PC-9 (cell line): ENCODE results near the gene RFX2. TPM values are rescaled to one million over a fixed set of nuclear protein-coding genes. Genes with fewer than 3 reads are reported as not detected.
A peak's percentile ranks its signal among the peaks of the same experiment; 100 is the strongest.

ENCODE experiments used
- BruUV-seq: library from RNA; stranded (reverse); fragments of 400-500 nt; replicated peaks from 2 replicates; lab custom pipeline; 2021; lab: Mats Ljungman, UMichigan
- CTCF ChIA-PET: fragments of 300-600 bp; sonication (Branson Sonifier 250); formaldehyde crosslinking; loops from one replicate; lab custom pipeline; 2022; ENCODE audit warnings: antibody characterized with exemption; lab: Charles Lee
- POLR2A ChIA-PET: fragments of 300-600 bp; sonication (Branson Sonifier 250); formaldehyde crosslinking; loops from one replicate; lab custom pipeline; 2022; ENCODE audit warnings: antibody characterized with exemption; ENCODE audit not compliant: unreplicated experiment; lab: Charles Lee
- DNase-seq, 2 experiments: peaks; one replicate each; pipeline versions ENCODE4 v3.0.0 to v3.0.0-alpha.2; 2015 to 2022; ENCODE audit warnings: mixed read lengths in 1 of 2
- H2AFZ ChIP-seq: fragments of 200-600 bp; sonication (generic); 2 replicates; pipeline ENCODE4 v1.8.1; 2017; ENCODE audit warnings: antibody characterized with exemption
- H3F3A ChIP-seq: fragments of 200-600 bp; sonication (generic); 2 replicates; pipeline ENCODE4 v1.8.1; 2017; ENCODE audit warnings: antibody characterized with exemption, mild to moderate bottlenecking, low read depth; ENCODE audit not compliant: insufficient read depth
- H3K27ac ChIP-seq: fragments of 200-600 bp; sonication (generic); 2 replicates; pipeline ENCODE4 v1.6.1; 2016; ENCODE audit warnings: mixed run types
- H3K27me3 ChIP-seq: fragments of 200-600 bp; sonication (generic); 2 replicates; pipeline ENCODE4 v1.6.1; 2016; ENCODE audit warnings: low read depth, mixed run types; ENCODE audit not compliant: insufficient read depth
- H3K36me3 ChIP-seq: fragments of 200-600 bp; sonication (generic); 2 replicates; pipeline ENCODE4 v1.6.1; 2016; ENCODE audit warnings: low read depth, mixed run types
- H3K4me1 ChIP-seq: fragments of 200-600 bp; sonication (generic); replicated peaks from 2 replicates; pipeline ENCODE4 v1.6.1; 2016; ENCODE audit warnings: mixed run types; ENCODE audit not compliant: insufficient read depth
- H3K4me2 ChIP-seq: fragments of 200-600 bp; sonication (generic); 2 replicates; pipeline ENCODE4 v1.6.1; 2017; ENCODE audit warnings: mixed run types
- H3K4me3 ChIP-seq: fragments of 200-600 bp; sonication (generic); 2 replicates; pipeline ENCODE4 v1.6.1; 2016; ENCODE audit warnings: mixed run types
- H3K79me2 ChIP-seq: fragments of 200-600 bp; sonication (generic); 2 replicates; pipeline ENCODE4 v1.6.1; 2017; ENCODE audit warnings: low read depth, mixed run types
- H3K9me2 ChIP-seq: fragments of 200-600 bp; sonication (generic); 2 replicates; pipeline ENCODE4 v1.8.1; 2017; ENCODE audit warnings: mild to moderate bottlenecking; ENCODE audit not compliant: insufficient read depth
- H3K9me3 ChIP-seq: fragments of 200-600 bp; sonication (generic); 2 replicates; pipeline ENCODE4 v1.8.1; 2016; ENCODE audit warnings: low read depth; ENCODE audit not compliant: insufficient read depth
- H4K20me1 ChIP-seq: fragments of 200-600 bp; sonication (generic); 2 replicates; pipeline ENCODE4 v1.8.1; 2017; ENCODE audit not compliant: insufficient read depth
- EZH2 ChIP-seq: fragments of 200-600 bp; sonication (generic); IDR thresholded peaks from 2 replicates; pipeline ENCODE4 v1.8.0; 2017; ENCODE audit warnings: antibody characterized with exemption, low read depth
- intact Hi-C: fragments of 100-400 bp; cut with micrococcal nuclease; formaldehyde crosslinking; loops from one replicate; pipeline ENCODE4 v1.10.0; 2022; ENCODE audit not compliant: unreplicated experiment
- total RNA-seq: library from RNA; stranded (reverse); gene quantifications from 2 replicates; pipeline ENCODE4 v1.2.3, GENCODE V29; 2021
- TF ChIP-seq, protein P1 (sequence below): fragments of 200-600 bp; sonication (generic); conservative IDR thresholded peaks from 2 replicates; pipeline ENCODE4 v1.6.1; 2017; ENCODE audit warnings: mixed run types, antibody characterized with exemption, mild to moderate bottlenecking, moderate library complexity

Gene RFX2
- total RNA-seq, 1 experiment from 2014 or later: 11.6 TPM

DNA sequence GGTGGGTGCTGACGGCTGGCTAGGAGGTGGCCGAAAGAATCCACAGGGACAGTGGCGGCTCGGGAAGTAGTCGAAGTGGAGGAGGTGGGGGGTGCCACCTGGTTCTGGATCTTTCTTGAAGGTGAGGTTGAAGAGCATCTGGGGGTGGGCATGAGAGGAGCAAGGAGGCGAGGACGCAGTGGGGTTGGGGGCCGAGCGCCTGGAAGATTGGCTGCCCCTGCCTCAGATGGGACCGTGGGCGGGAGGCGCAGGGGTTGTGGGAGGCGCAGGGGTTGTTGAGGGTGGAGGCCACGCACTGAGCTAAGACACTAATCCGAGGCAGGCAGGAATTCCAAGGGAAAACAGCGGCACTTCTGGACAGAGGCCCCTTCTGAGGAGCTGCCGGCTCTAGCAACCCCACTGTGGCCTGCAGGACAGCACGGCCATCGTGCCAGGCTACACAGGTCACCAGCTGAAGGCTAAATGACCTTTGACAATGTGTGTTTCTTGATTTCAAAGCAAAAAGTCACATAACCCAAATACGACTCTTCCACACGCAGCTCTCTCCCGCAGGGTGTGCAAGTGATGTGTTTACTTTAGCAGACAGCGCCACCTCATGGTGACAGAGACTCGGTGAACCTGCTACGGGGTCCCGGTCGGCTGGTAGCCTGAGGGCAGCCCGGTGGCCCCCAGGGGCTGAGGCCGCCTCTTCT is 88.3 kb downstream of the RFX2 start:
- H3K36me3 ChIP-seq: no peaks in the 10 kb centered on the region
- no peaks in the 10 kb centered on the region for H4K20me1 ChIP-seq
- no peaks in the 10 kb centered on the region for H3K9me2 ChIP-seq
- intact Hi-C loops: loop anchor here (10.0 kb wide), 1 partner anchor 217 kb away; the partner anchor contains the start of gene NRTN
- peak in 1 of 2 experiments; percentile 40 for DNase-seq
- H2AFZ ChIP-seq: no peak overlapping the region
- CTCF ChIA-PET: interaction anchor here (0.5 to 1.0 kb wide), 3 partner anchors 54 to 215 kb away, joined by 3 to 6 read pairs (median 3); no protein-coding TSS in a partner anchor
- TF ChIP-seq, protein P1, sequence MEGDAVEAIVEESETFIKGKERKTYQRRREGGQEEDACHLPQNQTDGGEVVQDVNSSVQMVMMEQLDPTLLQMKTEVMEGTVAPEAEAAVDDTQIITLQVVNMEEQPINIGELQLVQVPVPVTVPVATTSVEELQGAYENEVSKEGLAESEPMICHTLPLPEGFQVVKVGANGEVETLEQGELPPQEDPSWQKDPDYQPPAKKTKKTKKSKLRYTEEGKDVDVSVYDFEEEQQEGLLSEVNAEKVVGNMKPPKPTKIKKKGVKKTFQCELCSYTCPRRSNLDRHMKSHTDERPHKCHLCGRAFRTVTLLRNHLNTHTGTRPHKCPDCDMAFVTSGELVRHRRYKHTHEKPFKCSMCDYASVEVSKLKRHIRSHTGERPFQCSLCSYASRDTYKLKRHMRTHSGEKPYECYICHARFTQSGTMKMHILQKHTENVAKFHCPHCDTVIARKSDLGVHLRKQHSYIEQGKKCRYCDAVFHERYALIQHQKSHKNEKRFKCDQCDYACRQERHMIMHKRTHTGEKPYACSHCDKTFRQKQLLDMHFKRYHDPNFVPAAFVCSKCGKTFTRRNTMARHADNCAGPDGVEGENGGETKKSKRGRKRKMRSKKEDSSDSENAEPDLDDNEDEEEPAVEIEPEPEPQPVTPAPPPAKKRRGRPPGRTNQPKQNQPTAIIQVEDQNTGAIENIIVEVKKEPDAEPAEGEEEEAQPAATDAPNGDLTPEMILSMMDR: peak; percentile 64
- TF ChIP-seq EZH2: no peak
- no peak overlapping the region for H3K4me2 ChIP-seq
- POLR2A ChIA-PET: no interaction called here
- no peak overlapping the region for H3K4me3 ChIP-seq
- H3K4me1 ChIP-seq: no peaks in the 10 kb centered on the region
- H3K27ac ChIP-seq: no peak overlapping the region
- H3F3A ChIP-seq: no peaks in the 10 kb centered on the region
- H3K79me2 ChIP-seq: no peaks in the 10 kb centered on the region
- no TSS peak for BruUV-seq
- no peaks in the 10 kb centered on the region for H3K27me3 ChIP-seq
- no peaks in the 10 kb centered on the region for H3K9me3 ChIP-seq

- intact Hi-C loops: loop anchor here (10.0 kb wide), 1 partner anchor 216 kb away; the partner anchor contains the start of gene NRTN
- no peak overlapping the region for H3K4me2 ChIP-seq
- no peak overlapping the region for H2AFZ ChIP-seq
These were observed 89.1 kb downstream of the RFX2 start for GRCh38 chr19:6020972-6021805.

More at GRCh38 chr19:6020972-6021805, 89.1 kb downstream of the RFX2 start:
- Histone ChIP-seq H3F3A (no peaks in the 10 kb centered on the region), H3K36me3 (no peaks in the 10 kb centered on the region), H3K27me3 (no peaks in the 10 kb centered on the region), H3K4me3 (no peak overlapping the region), H3K79me2 (no peaks in the 10 kb centered on the region), H3K27ac (no peak overlapping the region), H3K9me3 (no peaks in the 10 kb centered on the region), H3K9me2 (no peaks in the 10 kb centered on the region), H4K20me1 (no peaks in the 10 kb centered on the region), H3K4me1 (no peaks in the 10 kb centered on the region)
- no peak for DNase-seq
- ChIA-PET POLR2A (no interaction called here), CTCF (no interaction called here)
- no peak for TF ChIP-seq EZH2
- TF ChIP-seq, protein P1: no peak
- BruUV-seq: no TSS peak
